ENCODE results near the gene LYRM9. TPM values are rescaled to one million over a fixed set of nuclear protein-coding genes. Genes with fewer than 3 reads are reported as not detected.
"Not testable (repeated sequence)": the region's sequence is repeated elsewhere in the genome, so short reads cannot be mapped to it uniquely, and the experiment has no call there.

LYRM9 gene
- total RNA-seq (2014; rRNA removed; shearing (Covaris generic)) = 0.64 and 2.2 TPM in 2 replicates

GRCh38 chr17:27892866-27893769 is at the start of gene LYRM9:
LYRM9 (minus strand) TSS chr17:27893365; CDS start chr17:27882694, 10,671 bp downstream.
- peak; percentile 82 for DNase-seq (ENCODE audit: low spot score)

- no peak for DNase-seq (ENCODE audit: low spot score)
Observed at GRCh38 chr17:27940503-27941428, 47.6 kb upstream of the LYRM9 start.

- no peak for DNase-seq (ENCODE audit: low spot score)
Observed at GRCh38 chr17:27939474-27940465, 46.6 kb upstream of the LYRM9 start.

- no peak for DNase-seq (ENCODE audit: low spot score)
Observed at GRCh38 chr17:27938864-27939263, 45.7 kb upstream of the LYRM9 start.

GRCh38 chr17:27938241-27938640 is 45.1 kb upstream of the LYRM9 start:
- DNase-seq (ENCODE audit: low spot score) = no peak

- no peak for DNase-seq (ENCODE audit: low spot score)
Observed at GRCh38 chr17:27937025-27937546, 43.9 kb upstream of the LYRM9 start.

- no peak for DNase-seq (ENCODE audit: low spot score)
Observed at GRCh38 chr17:27930000-27930399, 36.8 kb upstream of the LYRM9 start.

GRCh38 chr17:27928587-27928986 is 35.4 kb upstream of the LYRM9 start:
- no peak for DNase-seq (ENCODE audit: low spot score)

GRCh38 chr17:27927781-27928180 is 34.6 kb upstream of the LYRM9 start:
- DNase-seq (ENCODE audit: low spot score) = no peak

- no peak for DNase-seq (ENCODE audit: low spot score)
Observed at GRCh38 chr17:27921599-27921998, 28.4 kb upstream of the LYRM9 start.

- no peak for DNase-seq (ENCODE audit: low spot score)
Observed at GRCh38 chr17:27921077-27921476, 27.9 kb upstream of the LYRM9 start.

- no peak for DNase-seq (ENCODE audit: low spot score)
Observed at GRCh38 chr17:27920569-27920968, 27.4 kb upstream of the LYRM9 start.

GRCh38 chr17:27919079-27919478 is 25.9 kb upstream of the LYRM9 start:
- DNase-seq (ENCODE audit: low spot score) = no peak

- DNase-seq (ENCODE audit: low spot score) = no peak
Observed at GRCh38 chr17:27918498-27918897, 25.3 kb upstream of the LYRM9 start.

GRCh38 chr17:27917000-27917399 is 23.8 kb upstream of the LYRM9 start:
- no peak for DNase-seq (ENCODE audit: low spot score)

GRCh38 chr17:27915709-27916108 is 22.5 kb upstream of the LYRM9 start:
- no peak for DNase-seq (ENCODE audit: low spot score)

GRCh38 chr17:27914382-27914781 is 21.2 kb upstream of the LYRM9 start:
- DNase-seq (ENCODE audit: low spot score) = no peak

- no peak for DNase-seq (ENCODE audit: low spot score)
Observed at GRCh38 chr17:27912964-27913363, 19.8 kb upstream of the LYRM9 start.

- DNase-seq (ENCODE audit: low spot score) = not testable (repeated sequence)
Observed at GRCh38 chr17:27912299-27912698, 19.1 kb upstream of the LYRM9 start.

- DNase-seq (ENCODE audit: low spot score) = no peak
Observed at GRCh38 chr17:27907976-27908558, 14.9 kb upstream of the LYRM9 start.

All from HT-29 (cell line).